Erythroblast (primary cell): ENCODE results near the gene SEC61A2.

ENCODE experiments used
- GATA1 ChIP-seq: IDR thresholded peaks from 2 replicates; pipeline ENCODE4 v1.6.1; 2011; ENCODE audit warnings: low read depth, mild to moderate bottlenecking, control low read depth, low read length, moderate library complexity
- POLR2A ChIP-seq: IDR thresholded peaks from 2 replicates; pipeline ENCODE4 v1.6.1; 2011; ENCODE audit warnings: mild to moderate bottlenecking, low read length

DNA sequence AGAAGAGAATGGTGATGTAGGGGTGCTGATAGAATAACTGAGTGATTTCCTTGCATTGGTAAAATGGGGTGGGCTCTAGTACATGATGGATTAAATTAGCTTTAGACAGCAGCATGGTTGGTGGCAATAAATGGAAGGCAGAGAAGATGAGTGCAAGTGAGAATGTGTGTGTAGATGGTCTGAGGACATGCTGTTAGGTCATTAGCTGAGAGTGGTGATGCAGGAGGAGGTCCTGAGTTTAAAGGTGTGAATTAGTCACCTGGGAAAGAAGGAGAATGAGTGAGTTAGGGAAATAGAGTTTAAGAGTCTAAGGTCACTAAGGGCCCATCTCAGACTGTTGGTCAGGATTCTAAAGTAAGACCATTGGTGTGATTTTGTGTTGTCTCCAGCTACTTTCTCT is 17.9 kb upstream of the SEC61A2 start:
- no peak for TF ChIP-seq POLR2A
- TF ChIP-seq GATA1 = no peak
